Ovary (tissue), 3 donors: ENCODE measurements around the gene FALEC.

Experiments
- CTCF ChIP-seq, 3 donors: fragments of 450-650 bp in 2 of 3; fragments of 200-600 bp in 1 of 3; IDR thresholded peaks; one replicate each; pipeline versions ENCODE4 v1.5.1 to v1.8.0; 2016 to 2022; ENCODE audit warnings: antibody characterized with exemption in 3 of 3, mild to moderate bottlenecking in 1 of 3
- EP300 ChIP-seq: sonication (generic); formaldehyde crosslinking; IDR thresholded peaks from one replicate; pipeline ENCODE4 v1.6.1; 2017; ENCODE audit warnings: antibody characterized with exemption
- POLR2A ChIP-seq: fragments of 450-650 bp; IDR thresholded peaks from one replicate; pipeline ENCODE4 v1.6.1; 2017; ENCODE audit warnings: antibody characterized with exemption, mild to moderate bottlenecking, moderate library complexity
- donor health status: DM: no; HTN: no; CAD: no.

- TF ChIP-seq CTCF (IDR thresholded peaks at IDR 0.05) (no peak), POLR2A (peak; percentile 36), EP300 (no peak)
Measured at GRCh38 chr1:150550222-150551050, 34.9 kb downstream of the FALEC start.
